GM12801 (cell line): ENCODE results near the gene ADAMTS2.

ENCODE experiments used
- TF ChIP-seq, protein P1 (sequence below): IDR thresholded peaks from one replicate; pipeline ENCODE4 v1.5.1; 2011; ENCODE audit warnings: control low read depth; ENCODE audit not compliant: insufficient read length; ENCODE audit errors: extremely low read depth

The ADAMTS2 gene

DNA sequence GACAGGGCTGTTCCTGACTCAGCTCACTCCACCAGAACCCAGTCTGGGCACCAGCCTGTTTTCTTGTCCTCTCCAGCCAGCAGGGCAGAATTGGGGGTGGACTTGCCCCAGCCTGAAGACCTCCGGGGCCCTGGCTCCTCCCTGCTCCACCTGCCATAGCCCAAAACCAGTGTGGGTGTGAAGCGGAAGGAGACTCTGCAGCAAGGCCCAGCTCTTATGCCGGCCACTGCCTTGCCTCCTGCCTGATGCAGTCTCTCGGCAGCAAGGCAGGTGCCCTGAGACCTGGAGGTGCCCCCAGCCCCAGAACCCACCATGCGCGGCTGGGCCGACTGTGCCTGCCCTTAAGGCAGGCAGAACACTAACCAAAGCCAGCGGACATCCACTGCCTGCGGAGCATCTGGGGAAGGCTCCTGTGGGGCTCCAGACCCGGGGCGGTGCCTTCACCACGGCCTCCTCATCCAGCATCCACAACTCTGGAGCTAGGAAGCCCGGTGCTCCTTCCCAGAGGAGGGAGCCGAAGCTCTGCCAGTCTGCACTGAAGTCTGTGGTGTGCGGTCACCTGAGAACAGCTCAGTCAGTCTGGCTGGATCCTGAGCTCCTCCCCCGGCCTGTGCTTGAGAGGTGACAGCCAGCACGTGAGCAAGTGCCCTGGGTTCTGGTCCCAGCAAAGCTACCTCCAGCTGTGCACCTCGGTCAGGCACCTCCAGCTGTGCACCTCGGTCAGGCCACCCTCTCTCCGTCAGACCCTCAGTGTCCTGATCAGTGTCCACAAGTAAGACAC lies 116.7 kb downstream of the ADAMTS2 start:
- TF ChIP-seq, protein P1, sequence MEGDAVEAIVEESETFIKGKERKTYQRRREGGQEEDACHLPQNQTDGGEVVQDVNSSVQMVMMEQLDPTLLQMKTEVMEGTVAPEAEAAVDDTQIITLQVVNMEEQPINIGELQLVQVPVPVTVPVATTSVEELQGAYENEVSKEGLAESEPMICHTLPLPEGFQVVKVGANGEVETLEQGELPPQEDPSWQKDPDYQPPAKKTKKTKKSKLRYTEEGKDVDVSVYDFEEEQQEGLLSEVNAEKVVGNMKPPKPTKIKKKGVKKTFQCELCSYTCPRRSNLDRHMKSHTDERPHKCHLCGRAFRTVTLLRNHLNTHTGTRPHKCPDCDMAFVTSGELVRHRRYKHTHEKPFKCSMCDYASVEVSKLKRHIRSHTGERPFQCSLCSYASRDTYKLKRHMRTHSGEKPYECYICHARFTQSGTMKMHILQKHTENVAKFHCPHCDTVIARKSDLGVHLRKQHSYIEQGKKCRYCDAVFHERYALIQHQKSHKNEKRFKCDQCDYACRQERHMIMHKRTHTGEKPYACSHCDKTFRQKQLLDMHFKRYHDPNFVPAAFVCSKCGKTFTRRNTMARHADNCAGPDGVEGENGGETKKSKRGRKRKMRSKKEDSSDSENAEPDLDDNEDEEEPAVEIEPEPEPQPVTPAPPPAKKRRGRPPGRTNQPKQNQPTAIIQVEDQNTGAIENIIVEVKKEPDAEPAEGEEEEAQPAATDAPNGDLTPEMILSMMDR = no peak

DNA sequence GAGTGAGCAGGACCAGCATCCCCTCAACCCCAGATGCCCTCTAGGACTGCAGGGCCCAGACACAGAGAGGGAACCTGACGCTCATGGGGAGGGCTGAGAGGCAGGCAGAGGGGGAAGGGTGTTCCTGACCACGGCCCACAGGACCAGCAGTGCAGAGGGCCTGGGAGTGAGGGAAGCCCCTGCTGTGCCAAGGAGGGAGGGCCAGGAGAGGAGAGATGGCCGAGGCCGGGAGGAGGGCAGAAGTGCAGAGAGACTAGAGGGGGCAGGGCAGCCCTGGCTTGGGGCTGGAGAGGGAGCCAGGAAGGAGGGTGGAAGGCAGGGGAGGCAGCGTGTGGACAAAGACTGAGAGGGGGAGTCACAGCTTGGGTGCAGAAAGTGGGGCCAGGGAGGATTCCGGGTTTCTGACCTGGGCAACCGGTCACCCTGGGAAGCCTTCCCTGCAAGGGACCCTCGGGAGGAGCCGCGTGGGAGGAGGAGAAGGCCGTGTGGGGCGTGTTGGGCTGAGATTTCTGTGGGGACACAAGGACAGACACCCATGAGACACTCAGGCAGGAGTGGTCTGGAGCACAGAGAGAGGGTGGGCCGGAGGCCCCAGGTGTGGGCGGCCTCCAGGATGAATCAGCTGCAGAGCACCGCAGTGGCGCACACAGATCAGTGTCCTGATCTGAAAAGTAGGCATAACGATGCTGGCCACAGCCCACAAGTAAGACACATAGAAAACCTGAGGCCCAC lies 117.5 kb downstream of the ADAMTS2 start:
- TF ChIP-seq, protein P1 = no peak

DNA sequence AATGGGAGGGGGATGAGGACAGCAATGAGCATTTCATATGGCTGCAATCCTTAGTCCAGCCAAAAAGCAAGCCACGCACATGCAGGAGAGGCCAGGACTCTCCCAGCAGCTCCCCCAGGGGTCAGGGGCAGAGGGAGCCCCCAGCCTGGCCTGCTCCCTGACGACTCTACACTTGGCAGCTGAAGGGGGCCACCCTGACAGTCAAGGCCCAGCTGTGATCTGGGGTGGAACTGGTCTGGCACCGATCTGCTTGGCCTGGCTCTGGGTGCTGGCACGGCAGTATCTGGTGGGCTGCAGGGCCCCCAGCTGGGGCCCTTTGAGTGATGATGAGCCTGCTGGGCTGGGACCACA lies 118.1 kb downstream of the ADAMTS2 start:
- TF ChIP-seq, protein P1 = no peak

DNA sequence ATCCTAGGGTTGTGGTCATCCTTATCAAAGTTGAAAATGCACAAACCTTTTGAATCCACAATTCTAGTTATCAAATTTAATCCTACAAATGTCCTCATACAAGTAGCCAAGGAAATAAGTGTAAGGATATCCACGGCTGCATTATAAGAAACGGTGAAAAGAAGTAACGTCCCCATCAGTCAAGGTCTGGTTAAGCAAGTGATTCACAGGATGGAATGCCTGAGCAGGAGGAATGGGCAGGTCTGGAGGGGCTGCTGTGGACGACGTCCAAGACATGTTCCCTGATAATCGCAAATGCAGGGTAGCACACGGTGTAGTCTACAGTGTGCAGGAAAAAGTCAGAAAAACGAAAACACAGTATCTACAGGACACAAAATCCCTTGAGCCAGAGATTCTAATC lies 118.6 kb downstream of the ADAMTS2 start:
- TF ChIP-seq, protein P1 = no peak

DNA sequence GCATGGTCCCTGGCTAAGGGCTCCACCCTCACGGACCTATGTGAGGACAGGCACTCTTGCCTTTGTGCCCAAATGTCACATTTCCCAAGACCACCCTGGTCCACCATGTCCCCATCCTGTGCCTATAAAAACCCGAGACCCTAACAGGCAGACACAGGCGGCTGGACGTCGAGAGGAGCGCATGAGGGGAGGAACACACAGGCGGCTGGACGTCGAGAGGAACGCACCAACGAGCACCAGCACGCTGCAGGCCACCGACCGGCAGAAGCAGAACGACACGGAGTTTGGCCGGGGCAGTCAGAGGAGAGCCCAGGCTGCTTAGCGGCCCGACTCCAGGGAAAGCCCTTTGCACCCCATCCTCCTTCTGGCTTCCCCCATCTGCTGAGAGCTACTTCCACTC lies 119.9 kb downstream of the ADAMTS2 start:
- TF ChIP-seq, protein P1 = no peak

DNA sequence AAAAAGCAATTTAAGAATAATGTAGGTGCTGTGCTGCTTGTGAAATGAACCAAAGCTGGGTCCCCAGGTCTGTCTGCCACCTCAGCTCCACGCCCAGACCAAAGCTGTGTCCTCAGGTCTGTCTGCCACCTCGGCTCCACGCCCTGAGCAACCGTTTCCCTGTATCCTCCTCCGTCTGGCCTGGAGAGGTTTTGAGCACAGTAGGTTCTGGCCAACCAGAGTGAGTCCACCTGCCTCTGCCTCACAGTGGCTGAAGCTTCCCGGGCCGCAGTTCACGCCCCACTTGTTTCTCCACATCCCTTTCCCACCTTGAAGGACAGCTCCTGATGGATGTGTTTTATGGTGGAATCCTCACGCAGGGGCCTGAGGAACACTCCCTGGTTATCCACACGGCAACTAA lies 120.5 kb downstream of the ADAMTS2 start:
- TF ChIP-seq, protein P1 = no peak

DNA sequence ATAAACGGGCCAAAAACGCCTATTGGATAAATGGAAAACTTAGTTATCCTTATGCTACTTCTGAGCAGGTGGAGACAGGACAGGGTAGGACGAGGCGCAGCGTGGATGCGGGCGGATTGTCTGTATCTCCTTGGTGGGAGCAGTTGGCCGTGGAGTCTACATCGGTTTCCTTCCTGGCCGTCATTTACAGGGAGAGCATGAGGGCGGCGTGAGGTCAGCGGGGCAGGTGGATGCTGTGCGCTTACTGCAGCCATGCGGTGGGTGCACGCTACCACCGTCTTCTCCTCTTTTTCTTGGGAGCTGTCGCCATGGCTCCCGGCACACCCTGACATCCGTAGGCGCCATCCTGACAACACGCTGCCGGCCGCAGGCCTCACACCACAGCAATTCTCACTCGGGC lies 121.3 kb downstream of the ADAMTS2 start:
- TF ChIP-seq, protein P1 = no peak
